ENCODE data around the gene A2M.

Gene A2M

GRCh38 chr12:9066755-9067423 lies 48.8 kb downstream of the A2M start:
- Histone ChIP-seq H3K27me3 (ENCODE audit: low read length) (no peaks in the 10 kb centered on the region), H3K9ac (ENCODE audit: low read length) (no peak overlapping the region), H4K20me1 (ENCODE audit: low read depth, low read length) (no peaks in the 10 kb centered on the region), H3K4me3 (ENCODE audit: insufficient read depth, low read length, poor library complexity, severe bottlenecking) (no peak overlapping the region), H2AFZ (ENCODE audit: low read depth, low read length, severe bottlenecking) (no peak overlapping the region), H3F3A (ENCODE audit: insufficient read depth) (no peaks in the 10 kb centered on the region), H3K9me3 (ENCODE audit: insufficient read depth, low read length) (no peaks in the 10 kb centered on the region), H3K79me2 (ENCODE audit: insufficient read depth, low read length) (no peaks in the 10 kb centered on the region), H3K27ac (ENCODE audit: low read depth, low read length) (no peak overlapping the region), H3K4me2 (ENCODE audit: low read depth, low read length, poor library complexity, severe bottlenecking) (no peak overlapping the region), H3K9me2 (replicated peaks; ENCODE audit: insufficient read depth, low read length) (no peaks in the 10 kb centered on the region), H3K36me3 (ENCODE audit: low read length) (no peaks in the 10 kb centered on the region)
- TF ChIP-seq EZH2phosphoT487 (conservative IDR thresholded peaks at IDR 0.05; ENCODE audit: low read length) (no peak), CTCF (IDR thresholded peaks at IDR 0.05; ENCODE audit: insufficient read depth, low read length, poor library complexity, severe bottlenecking) (no peak)

GRCh38 chr12:9066183-9066623 lies 49.5 kb downstream of the A2M start:
- no peak overlapping the region for H2AFZ ChIP-seq (ENCODE audit: low read depth, low read length, severe bottlenecking)
- no peak overlapping the region for H3K4me2 ChIP-seq (ENCODE audit: low read depth, low read length, poor library complexity, severe bottlenecking)
- H3K79me2 ChIP-seq (ENCODE audit: insufficient read depth, low read length) = no peaks in the 10 kb centered on the region
- no peak overlapping the region for H3K9ac ChIP-seq (ENCODE audit: low read length)
- no peaks in the 10 kb centered on the region for H4K20me1 ChIP-seq (ENCODE audit: low read depth, low read length)
- no peaks in the 10 kb centered on the region for H3K36me3 ChIP-seq (ENCODE audit: low read length)
- no peak overlapping the region for H3K27ac ChIP-seq (ENCODE audit: low read depth, low read length)
- H3K9me3 ChIP-seq (ENCODE audit: insufficient read depth, low read length) = no peaks in the 10 kb centered on the region
- no peaks in the 10 kb centered on the region for H3K9me2 ChIP-seq (replicated peaks; ENCODE audit: insufficient read depth, low read length)
- no peak for TF ChIP-seq EZH2phosphoT487 (conservative IDR thresholded peaks at IDR 0.05; ENCODE audit: low read length)
- no peak for TF ChIP-seq CTCF (IDR thresholded peaks at IDR 0.05; ENCODE audit: insufficient read depth, low read length, poor library complexity, severe bottlenecking)
- no peaks in the 10 kb centered on the region for H3K27me3 ChIP-seq (ENCODE audit: low read length)
- H3K4me3 ChIP-seq (ENCODE audit: insufficient read depth, low read length, poor library complexity, severe bottlenecking) = no peak overlapping the region
- H3F3A ChIP-seq (ENCODE audit: insufficient read depth) = no peaks in the 10 kb centered on the region

GRCh38 chr12:9065607-9065856 lies 50.2 kb downstream of the A2M start:
- Histone ChIP-seq H3K4me2 (ENCODE audit: low read depth, low read length, poor library complexity, severe bottlenecking) (no peak overlapping the region), H3K36me3 (ENCODE audit: low read length) (no peaks in the 10 kb centered on the region), H3K9me3 (ENCODE audit: insufficient read depth, low read length) (no peaks in the 10 kb centered on the region), H2AFZ (ENCODE audit: low read depth, low read length, severe bottlenecking) (no peak overlapping the region), H3F3A (ENCODE audit: insufficient read depth) (no peaks in the 10 kb centered on the region), H3K79me2 (ENCODE audit: insufficient read depth, low read length) (no peaks in the 10 kb centered on the region), H3K9ac (ENCODE audit: low read length) (no peak overlapping the region), H3K9me2 (replicated peaks; ENCODE audit: insufficient read depth, low read length) (no peaks in the 10 kb centered on the region), H3K27me3 (ENCODE audit: low read length) (no peaks in the 10 kb centered on the region), H3K4me3 (ENCODE audit: insufficient read depth, low read length, poor library complexity, severe bottlenecking) (no peak overlapping the region), H4K20me1 (ENCODE audit: low read depth, low read length) (no peaks in the 10 kb centered on the region), H3K27ac (ENCODE audit: low read depth, low read length) (no peak overlapping the region)
- no peak for TF ChIP-seq CTCF (IDR thresholded peaks at IDR 0.05; ENCODE audit: insufficient read depth, low read length, poor library complexity, severe bottlenecking)
- TF ChIP-seq EZH2phosphoT487 (conservative IDR thresholded peaks at IDR 0.05; ENCODE audit: low read length) = no peak

Data from SU-DHL-6 (cell line).